ENCODE measurements around the gene ZNF230.

DNA sequence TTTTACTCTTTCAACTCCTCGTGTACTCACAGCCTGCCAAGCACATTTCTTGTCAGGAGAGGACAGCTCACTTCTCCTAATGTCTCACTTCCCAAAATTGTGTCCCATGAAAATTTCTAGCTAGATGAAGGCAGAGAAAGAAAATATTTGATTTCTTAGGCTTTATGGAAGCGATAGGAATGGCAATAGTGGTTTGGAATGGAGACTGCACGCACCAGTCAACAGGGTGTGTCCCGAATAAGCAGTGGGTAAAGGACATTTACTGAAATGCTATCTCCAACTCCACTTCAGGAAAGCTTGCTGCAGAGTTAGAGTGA, 22.1 kb downstream of the ZNF230 start:
- TF ChIP-seq POLR2A (IDR thresholded peaks at IDR 0.05) = no peak
- TF ChIP-seq, protein P1, sequence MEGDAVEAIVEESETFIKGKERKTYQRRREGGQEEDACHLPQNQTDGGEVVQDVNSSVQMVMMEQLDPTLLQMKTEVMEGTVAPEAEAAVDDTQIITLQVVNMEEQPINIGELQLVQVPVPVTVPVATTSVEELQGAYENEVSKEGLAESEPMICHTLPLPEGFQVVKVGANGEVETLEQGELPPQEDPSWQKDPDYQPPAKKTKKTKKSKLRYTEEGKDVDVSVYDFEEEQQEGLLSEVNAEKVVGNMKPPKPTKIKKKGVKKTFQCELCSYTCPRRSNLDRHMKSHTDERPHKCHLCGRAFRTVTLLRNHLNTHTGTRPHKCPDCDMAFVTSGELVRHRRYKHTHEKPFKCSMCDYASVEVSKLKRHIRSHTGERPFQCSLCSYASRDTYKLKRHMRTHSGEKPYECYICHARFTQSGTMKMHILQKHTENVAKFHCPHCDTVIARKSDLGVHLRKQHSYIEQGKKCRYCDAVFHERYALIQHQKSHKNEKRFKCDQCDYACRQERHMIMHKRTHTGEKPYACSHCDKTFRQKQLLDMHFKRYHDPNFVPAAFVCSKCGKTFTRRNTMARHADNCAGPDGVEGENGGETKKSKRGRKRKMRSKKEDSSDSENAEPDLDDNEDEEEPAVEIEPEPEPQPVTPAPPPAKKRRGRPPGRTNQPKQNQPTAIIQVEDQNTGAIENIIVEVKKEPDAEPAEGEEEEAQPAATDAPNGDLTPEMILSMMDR (IDR thresholded peaks at IDR 0.05) = no peak
